ENCODE results near the gene ZFC3H1.
"Not testable (repeated sequence)": the region's sequence is repeated elsewhere in the genome, so short reads cannot be mapped to it uniquely, and the experiment has no call there.

ZFC3H1 gene, protein sequence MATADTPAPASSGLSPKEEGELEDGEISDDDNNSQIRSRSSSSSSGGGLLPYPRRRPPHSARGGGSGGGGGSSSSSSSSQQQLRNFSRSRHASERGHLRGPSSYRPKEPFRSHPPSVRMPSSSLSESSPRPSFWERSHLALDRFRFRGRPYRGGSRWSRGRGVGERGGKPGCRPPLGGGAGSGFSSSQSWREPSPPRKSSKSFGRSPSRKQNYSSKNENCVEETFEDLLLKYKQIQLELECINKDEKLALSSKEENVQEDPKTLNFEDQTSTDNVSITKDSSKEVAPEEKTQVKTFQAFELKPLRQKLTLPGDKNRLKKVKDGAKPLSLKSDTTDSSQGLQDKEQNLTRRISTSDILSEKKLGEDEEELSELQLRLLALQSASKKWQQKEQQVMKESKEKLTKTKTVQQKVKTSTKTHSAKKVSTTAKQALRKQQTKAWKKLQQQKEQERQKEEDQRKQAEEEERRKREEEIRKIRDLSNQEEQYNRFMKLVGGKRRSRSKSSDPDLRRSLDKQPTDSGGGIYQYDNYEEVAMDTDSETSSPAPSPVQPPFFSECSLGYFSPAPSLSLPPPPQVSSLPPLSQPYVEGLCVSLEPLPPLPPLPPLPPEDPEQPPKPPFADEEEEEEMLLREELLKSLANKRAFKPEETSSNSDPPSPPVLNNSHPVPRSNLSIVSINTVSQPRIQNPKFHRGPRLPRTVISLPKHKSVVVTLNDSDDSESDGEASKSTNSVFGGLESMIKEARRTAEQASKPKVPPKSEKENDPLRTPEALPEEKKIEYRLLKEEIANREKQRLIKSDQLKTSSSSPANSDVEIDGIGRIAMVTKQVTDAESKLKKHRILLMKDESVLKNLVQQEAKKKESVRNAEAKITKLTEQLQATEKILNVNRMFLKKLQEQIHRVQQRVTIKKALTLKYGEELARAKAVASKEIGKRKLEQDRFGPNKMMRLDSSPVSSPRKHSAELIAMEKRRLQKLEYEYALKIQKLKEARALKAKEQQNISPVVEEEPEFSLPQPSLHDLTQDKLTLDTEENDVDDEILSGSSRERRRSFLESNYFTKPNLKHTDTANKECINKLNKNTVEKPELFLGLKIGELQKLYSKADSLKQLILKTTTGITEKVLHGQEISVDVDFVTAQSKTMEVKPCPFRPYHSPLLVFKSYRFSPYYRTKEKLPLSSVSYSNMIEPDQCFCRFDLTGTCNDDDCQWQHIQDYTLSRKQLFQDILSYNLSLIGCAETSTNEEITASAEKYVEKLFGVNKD (N-terminal part only)

DNA sequence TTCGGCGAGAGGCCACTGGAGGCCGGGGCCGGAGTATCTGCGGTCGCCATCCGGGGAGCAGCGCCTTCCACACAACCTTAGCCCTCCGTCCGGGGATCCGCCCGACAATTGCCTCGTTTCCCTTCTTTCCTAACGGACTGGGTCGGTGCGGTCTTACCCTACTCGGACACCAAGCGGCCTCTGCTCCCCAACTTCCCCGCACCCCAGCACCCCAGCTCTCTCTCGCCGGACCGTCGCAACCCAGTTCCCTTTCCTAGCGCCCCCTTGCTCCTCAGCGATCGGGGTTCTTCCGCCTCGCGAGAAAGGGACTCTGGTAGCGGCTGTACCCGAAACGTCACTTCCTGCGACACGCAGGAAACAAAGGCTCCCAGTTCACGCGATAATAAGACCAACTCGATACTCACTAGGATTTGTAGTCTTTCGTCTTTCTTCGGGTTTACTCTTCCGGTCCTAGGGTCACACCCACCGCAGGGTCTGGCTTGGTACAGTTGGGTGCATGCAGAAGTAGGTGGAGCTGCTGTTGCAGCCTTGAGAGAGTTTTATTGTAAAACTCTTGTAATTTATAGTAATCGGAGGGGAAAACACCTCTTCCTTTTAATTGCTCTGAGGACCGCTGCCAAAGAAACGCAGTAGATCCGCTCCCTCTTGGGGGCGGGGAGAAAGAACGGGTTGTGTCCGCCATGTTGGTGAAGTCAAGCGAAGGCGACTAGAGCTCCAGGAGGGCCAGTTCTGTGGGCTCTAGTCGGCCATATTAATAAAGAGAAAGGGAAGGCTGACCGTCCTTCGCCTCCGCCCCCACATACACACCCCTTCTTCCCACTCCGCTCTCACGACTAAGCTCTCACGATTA is at the start of gene ZFC3H1, which contains the start of gene THAP2:
Gene ZFC3H1 (minus strand): TSS at position 288 of the 850 bp plus-strand sequence. CDS start 238 bp downstream, at position 50.
Gene THAP2 (plus strand): TSS at position 741 of the 850 bp plus-strand sequence. CDS start 209 bp downstream, outside the sequence.
- DNase-seq, result peak; percentile 90

DNA sequence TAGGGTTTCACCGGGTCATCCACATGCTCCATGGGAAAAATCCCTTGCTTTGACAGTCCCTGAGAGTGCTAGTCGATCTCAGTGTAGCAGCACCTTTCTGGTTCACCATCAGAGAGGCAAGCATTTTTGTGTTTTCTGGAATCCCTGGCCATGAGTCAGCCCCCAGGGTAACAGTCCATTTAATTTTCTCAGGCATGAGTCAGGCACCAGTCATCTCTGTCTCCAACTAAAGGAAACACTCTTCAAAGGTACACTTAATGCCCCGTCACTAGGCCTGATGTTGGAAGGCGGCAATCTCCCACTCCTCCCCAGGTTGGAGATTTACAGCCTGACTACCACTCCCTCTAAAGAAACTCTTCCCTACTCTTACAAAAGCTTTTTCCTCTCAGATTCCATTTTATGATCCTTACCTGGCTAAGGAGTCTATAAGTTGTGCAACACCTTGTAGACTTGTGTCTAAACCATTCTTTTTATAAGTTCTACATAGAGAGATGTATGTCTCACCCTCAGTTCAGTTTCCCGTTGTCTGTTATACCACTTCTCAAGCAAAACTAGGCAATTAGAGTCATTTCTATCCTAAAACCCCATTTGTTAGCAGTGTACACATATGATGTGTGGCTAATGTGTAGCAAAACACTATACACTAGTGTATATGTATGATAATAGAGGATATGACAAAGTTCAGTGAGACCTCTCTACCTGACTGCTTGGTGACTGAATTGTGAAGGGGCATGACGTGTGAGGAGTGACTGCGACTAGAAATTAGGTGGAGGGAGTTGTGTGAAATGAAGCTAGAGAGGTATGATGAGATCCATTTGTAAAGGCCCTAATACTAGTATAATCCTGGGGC is 46.9 kb upstream of the ZFC3H1 start:
- DNase-seq, result peak; percentile 13

DNA sequence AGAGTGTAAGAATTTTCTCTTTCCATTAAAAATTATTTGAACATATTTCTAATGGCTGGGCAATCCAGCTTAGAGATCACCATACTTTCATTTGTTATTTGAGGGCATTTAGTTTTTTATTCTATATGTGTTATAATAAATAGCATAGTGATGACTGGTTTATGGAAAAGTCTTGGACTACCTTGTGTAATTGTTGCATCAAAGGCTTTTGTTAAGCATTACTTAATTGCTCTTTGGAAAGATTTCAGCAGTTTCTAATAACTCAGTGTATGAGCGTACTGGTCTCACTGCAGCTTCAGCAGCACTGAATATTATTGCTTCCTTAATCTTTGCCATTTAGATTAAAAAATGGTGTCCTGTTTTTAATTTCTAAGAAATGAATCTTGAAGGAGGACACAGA is 45.0 kb upstream of the ZFC3H1 start:
- DNase-seq, result no peak

DNA sequence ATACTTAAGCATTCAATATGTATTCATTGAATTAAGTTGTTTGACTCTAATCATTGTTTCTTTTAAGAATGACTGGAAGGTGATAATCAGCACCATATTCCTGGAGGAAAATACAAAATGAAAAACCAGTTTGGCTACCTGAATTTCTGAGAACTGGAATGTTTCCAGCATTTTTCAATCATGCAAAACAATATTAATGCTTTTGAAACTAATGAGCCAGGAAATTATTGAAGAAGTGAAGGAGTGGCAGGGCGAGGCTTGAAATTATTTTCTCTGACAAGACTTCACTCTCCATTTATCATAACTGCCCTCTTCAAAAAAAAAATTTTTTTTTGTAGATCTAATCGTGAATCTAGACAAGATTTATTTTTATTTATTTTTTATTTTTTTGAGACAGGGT is 41.3 kb upstream of the ZFC3H1 start:
- no peak for DNase-seq

DNA sequence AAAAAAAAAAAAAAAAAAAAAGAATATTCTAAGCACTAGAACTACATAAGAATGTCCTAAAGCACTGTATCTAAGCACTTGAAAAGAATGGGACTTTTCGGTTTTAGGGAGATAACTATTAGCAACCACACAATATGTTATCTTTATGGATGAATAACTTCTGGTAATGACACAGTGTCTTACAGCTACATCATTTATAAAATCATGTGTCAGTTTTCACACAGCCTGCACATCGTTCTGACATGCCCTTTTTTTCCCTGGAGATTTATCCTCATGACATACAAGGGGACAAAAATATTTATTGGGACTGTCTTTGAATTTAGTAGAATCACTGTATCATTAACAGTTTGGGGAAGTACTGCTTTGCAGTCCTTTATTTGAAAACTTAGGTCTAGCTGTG is 39.6 kb upstream of the ZFC3H1 start:
- no peak for DNase-seq

DNA sequence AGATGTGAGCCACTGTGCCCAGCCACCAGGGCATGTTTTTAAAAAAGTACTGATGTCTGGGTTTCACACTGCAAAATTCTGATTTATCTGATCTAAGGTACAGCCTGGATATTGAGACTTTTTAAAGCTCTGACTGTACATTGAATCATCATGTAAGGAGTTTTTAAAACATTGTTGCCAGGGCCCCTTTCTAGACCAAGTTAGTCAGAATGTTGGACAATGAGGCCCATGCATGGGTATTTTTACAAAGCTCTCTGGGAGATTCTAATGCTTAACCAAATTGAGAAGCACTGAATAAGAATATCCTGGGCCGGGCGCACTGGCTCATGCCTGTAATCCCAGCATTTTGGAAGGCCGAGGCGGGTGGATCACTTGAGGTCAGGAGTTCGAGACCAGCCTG is 38.9 kb upstream of the ZFC3H1 start:
- no peak for DNase-seq

DNA sequence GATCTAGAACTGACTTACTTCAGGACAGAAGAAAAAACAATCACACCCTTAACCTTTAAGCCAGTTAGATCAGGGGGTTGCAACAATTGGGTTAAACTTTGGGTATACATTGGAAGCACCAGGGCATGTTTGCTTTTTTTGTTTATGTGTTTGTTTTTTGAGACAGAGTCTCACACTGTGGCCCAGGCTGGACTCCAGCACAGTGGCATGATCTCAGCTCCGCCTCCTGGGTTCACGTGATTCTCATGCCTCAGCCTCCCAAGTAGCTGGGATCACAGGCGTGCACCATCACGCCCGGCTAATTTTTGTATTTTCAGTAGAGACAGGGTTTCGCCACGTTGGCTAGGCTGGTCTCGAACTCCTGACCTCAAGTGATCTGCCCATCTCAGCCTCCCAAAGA is 38.5 kb upstream of the ZFC3H1 start:
- not testable (repeated sequence) for DNase-seq

DNA sequence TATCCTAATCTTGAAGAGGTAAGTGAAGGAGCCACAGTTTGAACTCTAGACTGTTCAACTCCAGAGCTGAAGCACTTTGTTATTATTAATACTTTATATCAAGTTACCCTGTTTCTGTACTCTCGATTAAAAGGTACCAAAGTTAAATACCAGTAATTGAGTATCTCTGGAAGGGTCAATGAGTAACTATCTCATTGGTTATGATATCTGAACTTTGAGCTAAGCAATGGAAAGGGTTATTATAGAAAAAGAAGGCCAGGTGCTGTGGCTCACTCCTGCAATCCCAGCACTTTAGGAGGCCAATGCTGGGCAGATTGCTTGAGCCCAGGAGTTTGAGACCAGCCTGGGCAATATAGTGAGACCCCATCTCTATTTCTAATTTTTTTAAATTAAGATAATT is 32.1 kb upstream of the ZFC3H1 start:
- DNase-seq, result no peak

DNA sequence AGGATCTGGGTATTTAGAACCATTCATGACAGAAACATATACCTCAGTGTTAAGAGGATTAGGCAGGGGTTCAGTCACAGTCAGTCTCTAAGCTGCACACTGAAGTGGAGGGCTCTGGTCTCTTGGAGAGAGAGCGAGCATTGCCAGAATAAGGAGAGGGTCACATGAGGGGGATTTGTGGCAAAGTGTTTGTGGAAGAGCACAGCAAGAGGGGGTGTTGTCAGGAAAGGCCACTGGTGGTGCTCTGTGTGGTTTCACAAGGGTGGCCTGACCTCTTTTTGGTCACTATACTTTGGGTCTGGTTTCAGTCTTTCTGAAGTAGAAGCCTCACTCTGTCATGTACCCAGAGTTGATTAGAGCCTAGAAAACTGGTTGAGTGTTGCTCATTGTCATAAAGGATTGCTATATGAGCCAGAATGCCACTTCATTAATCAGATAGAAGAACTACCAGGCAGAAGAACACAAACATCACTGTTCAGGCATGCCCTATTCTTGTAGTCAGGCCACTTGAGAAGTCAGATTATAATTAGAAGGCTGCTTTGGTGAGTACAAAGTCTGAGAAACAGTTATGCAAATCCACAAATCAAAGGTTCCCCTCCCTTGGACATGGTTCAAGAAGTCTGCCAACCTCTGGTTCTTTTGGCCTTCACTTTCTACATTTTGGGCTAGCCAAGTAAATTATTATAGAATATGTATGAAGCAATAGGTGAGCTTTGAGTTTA is 30.6 kb upstream of the ZFC3H1 start:
- DNase-seq, result no peak

DNA sequence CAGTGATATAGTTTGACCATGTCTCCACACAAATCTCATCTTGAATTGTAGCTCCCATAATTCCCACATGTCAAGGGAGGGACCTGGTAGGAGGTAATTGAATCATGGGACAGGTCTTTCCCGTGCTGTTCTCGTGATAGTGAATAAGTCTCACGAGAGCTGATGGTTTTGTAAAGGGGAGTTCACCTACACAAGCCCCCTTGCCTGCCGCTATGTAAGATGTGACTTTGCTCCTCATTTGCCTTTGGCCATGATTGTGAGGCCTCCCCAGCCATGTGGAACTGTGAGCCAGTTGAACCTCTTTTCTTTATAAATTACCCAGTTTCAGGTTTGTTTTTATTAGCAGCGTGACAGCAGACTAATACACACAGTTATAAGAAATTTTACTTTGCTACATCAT is 30.0 kb upstream of the ZFC3H1 start:
- DNase-seq, result not testable (repeated sequence)

DNA sequence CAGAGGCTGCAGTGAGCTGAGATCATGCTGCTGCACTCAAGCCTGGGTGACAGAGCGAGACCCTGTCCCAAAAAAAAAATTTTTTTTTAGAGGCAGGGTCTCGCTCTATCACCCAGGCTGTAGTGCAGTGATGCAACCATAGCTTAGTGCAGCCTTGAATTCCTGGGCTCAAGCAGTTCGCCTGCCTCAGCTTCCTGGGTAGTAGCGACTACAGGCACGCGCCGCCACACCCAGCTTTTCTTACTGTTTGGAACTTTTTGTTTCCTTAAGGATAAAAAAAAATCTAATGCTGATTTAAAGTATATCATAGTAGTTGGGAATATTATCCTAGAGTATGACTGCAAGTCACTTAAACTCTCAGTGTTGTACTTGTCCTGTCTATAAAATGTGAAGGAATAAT is 29.5 kb upstream of the ZFC3H1 start:
- DNase-seq, result no peak

DNA sequence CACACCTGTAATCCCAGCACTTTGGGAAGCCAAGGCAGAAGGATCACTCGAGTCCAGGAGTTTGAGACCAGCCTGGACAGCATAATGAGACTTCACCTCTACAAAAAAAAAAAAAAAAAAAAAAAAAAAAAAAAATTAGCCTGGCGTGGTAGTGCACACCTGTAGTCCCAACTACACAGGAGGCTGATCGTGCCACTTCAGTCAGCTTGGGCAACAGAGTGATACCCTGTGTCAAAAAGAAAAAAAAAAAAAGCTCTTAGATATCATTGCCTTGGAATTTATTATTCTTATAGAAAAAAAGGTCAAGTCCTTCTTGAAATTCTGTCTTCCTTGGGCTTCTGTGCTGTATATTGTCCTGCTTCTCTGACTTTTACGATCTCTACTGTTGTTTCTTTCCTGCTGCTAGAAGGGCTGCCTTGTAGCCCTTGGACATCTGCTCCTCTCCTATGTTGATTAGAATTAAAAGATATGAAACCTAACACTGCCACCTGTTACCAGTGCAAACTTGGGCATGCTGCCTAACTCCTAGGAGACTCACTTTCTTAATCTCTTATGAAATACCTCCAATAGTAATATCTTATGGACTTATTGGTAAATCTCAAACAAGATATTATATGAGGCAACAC is 28.0 kb upstream of the ZFC3H1 start:
- DNase-seq, result no peak

DNA sequence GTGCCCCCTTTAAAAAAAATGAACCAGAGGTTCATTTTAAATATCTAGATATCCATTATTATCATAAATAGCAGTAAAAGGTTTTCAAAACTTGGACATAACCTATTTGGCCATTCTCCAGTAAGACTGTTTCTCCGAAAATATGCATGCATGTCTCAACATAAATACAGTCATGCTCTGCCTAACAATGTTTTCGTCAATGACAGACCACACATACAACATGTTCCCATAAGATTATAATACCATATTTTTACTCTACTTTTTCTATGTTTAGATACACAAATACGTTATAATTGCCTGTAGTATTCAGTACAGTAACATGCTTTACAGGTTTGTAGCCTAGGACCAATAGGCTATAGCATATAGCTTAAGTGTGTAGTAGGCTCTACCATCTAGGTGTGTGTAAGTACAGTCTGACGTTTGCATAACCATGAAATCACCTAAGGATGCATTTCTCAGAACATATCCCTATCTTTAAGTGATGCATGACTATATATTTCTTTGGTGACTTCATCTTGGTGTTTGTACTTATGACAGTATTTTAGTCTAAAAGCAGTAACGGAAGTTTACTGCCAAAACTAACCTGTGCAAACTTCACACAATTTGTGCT is 25.4 kb upstream of the ZFC3H1 start:
- DNase-seq, result no peak

DNA sequence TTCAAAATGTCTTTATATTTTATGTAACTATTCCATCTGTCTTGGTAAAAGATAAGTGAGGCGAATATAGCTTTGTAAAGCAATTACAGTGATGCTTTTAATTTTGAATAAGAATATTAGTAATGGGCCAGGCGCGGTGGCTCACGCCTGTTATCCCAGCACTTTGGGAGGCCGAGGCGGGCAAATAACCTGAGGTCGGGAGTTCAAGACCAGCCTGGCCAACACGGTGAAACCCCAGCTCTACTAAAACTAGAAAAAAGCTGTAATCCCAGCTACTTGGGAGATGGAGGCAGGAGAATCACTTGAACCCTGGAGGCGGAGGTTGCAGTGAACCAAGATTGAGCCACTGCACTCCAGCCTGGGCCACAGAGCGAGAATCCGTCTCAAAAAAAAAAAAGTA is 23.5 kb upstream of the ZFC3H1 start:
- DNase-seq, result not testable (repeated sequence)

DNA sequence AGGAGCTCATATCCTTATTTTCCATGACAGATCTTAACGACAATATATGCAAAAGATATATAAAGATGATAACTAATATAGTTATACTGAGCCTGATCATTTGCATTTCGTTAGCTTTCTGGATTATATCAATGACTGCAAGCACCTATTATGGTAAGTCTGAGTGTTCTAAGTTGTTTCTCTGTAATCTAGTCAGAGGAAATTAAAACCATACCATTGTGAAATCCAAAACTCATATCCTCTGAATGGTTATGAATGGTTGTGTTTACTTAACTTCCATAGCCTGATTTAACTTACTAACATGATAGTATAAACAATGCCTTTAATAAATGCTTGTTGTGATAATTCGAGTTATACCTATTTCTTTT is 23.0 kb upstream of the ZFC3H1 start:
- DNase-seq, result no peak

DNA sequence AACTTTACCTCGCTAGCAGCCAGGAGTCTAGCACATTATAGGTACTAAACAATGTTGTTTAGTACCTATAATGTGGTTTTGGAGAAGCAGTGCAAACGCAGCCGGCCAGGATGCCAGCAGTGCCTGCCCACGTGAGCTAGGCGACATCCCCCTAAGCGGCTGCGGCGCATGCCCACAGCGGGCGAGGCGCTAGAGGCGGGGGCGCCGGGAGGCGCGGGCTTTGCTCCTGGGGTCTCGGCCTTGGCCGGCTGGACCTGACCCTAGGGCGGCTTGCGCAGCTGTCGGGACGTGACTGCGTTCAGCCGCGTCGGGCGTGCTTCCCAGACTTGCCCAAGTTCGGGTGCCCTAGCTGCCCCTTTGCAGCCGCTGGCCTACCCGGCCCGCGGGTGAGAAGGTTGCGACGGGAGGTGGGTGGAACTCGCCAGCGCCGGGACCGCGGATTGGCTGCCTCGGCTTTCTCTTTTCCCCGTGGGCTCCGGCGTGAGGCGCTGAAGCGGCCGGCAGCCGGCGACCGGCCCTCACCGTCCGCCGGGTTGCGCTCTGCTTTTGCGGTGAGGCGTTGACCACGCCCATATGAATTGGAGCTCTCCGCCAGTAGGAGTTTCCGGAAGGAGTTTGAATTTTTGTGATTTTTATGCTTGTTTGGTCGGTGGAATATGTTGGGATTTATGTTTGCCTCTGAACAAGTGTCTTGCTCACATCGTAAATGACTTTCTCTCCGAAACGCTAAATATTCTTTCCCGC is 22.4 kb upstream of the ZFC3H1 start, which contains the start of gene TMEM19:
Gene TMEM19 (plus strand): TSS at position 169 of the 744 bp plus-strand sequence. CDS start 599 bp downstream, outside the sequence.
- peak; percentile 87 for DNase-seq

DNA sequence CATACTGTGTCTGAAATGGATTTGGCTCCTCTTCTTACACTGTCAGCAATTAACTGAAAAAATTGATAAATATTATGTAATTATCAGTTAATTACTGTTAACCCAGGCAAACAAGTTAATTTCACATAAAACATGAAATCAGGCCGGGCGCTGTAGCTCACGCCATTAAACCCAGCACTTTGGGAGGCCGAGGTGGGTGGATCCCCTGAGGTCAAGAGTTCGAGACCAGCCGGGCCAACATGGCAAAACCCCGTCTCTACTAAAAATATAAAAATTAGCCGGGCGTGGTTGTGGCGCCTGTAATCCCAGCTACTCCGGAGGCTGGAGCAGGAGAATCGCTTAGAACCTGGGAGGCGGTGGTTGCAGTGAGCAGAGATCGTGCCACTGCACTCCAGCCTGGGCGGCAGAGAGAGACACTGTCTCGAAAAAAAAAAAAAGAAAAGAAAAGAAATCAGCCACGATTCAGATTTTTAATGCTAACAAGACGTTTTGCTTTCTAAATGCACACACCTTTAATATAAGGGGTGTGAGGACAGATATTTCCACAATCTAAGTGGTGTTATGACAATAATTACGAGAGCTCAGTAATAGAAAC is 21.8 kb upstream of the ZFC3H1 start:
- peak; percentile 6 for DNase-seq

DNA sequence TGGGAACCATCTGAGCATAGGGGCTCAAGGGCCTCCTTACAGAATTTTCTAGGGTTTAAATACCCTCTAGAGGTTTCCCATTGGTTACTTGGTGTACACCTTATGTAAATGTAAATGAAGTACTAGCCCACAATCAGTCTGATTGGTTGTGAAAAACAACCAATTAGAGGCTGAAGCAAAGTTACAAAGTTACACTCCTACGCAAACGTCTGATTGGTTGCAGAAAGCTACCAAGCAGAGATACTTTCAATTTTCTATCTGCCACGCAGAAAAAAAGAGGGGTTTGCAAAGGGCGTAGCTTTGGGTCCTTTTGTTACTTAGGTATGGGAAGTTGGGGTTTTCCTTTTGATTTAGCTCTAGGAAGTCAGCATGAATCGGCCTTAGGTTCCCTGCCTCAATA is 20.4 kb upstream of the ZFC3H1 start:
- DNase-seq, result no peak

Measured in stimulated activated CD4-positive, alpha-beta T cell treated with anti-CD3 and anti-CD28 coated beads, Interleukin-15, amount 100 ng/mL, for 24 hours (primary cell).